BE2C (cell line): Measurements from ENCODE around the gene TEKTIP1.
"Not testable (repeated sequence)": the region's sequence is repeated elsewhere in the genome, so short reads cannot be mapped to it uniquely, and the experiment has no call there.

Experiments used
- DNase-seq: peaks from one replicate; pipeline ENCODE4 v3.0.0-alpha.2; 2020
- H3K27me3 ChIP-seq: fragments of 250-450 bp; sonication (Bioruptor Pico); 2 replicates; pipeline ENCODE4 v1.5.1; 2020; ENCODE audit warnings: mild to moderate bottlenecking
- H3K36me3 ChIP-seq: fragments of 250-450 bp; sonication (Bioruptor Pico); 2 replicates; pipeline ENCODE4 v1.5.1; 2020; ENCODE audit warnings: mild to moderate bottlenecking
- H3K4me1 ChIP-seq: fragments of 250-450 bp; sonication (Bioruptor Pico); 2 replicates; pipeline ENCODE4 v1.5.1; 2020
- H3K4me3 ChIP-seq: 2 replicates; pipeline ENCODE4 v1.5.1; 2011; ENCODE audit warnings: low read depth, low read length
- H3K9me3 ChIP-seq: fragments of 250-450 bp; sonication (Bioruptor Pico); 2 replicates; pipeline ENCODE4 v1.5.1; 2020
- TF ChIP-seq, protein P1 (sequence below): IDR thresholded peaks from 2 replicates; pipeline ENCODE4 v1.5.1; 2012; ENCODE audit warnings: mild to moderate bottlenecking, low read depth, low read length

The TEKTIP1 gene

DNA sequence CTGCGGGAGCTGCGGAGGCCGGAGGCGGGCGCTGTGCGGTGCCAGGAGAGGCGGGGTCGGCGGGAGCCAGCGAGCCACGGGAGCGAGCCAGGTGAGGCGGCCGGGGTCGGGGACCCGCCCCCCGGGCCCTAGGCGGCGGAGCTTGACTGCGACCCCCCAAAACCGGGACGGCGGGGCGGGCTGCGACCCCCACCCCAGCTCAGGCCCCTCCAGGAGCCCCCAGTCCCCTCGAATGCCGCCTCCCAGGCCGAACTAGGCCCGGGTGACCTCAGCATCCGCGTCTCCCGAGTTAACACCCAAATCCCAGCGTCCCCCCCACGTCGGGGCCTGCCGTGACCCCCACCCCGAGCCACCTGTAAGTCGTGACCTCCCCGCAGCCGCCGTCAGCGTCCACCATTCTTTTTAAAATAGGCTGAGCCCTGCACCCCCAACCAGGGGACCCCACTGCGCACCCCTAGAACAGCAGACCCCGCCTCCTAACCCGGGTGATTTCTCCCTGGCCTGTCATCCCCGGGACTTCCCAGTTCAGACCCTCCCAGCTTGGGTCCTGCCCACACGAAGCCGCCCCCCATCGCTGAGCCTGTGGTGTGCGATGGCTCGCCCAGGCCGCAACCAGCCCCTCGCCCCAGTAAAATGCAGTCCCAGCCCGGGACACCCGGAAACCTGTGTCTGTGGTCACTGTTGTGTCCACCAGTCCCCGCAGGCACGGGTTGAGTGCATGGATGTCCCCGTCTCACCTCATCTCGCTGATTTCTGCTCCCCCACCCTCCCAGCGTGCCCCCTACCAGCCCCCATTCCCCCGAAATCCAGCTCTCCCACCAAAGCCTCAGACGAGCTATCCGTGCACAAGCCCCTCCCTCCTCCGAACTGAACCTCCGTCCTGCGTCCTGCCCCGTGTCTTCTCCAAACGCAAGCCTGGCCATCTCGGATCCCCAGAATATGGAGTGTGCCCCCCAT lies 32.3 kb upstream of the TEKTIP1 start:
- Histone ChIP-seq H3K36me3 (peaks cover 13% of the 10 kb centered on the region; the same call in 1 of the 2 replicates), H3K4me1 (no peaks in the 10 kb centered on the region; the same call in none of the 2 replicates)
- DNase-seq, result no peak

DNA sequence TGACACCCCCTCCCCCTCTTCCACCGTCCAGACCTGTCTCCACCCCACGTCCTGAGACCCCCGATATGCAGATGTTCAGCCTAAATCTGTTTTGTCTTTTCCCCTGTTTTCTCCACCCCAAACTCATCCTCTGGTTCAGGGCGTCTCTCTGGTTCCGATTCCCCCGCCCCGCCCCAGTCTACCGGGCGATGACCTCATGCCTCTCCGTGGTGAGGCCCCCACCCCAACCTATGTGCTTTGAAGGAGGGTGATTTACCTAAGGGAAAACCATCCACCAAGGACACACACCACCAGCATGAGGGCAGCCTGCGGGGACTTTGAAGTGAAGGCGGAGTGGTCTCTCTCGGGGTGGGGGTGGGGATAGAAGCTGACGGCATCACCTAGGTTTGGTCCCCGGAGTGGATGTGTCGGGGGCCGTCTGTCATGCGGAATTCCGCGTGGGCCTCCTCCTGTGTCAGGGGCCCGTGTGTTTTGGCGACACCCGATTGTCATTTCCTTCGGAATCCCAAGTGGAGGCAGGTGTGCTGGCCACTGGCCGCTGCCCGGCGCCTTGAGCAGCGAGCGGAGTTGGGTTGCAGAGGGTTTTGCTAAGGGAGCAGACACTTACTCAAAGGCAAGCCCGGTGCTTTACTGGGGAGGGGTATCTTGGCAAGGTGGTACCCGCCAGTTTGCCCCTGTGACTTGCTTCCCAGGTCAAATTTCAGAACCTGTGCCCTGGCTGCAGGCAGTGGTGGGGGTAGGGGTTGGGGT lies 31.4 kb upstream of the TEKTIP1 start:
- H3K36me3 ChIP-seq, result peaks cover 17% of the 10 kb centered on the region; the same call in 1 of the 2 replicates
- TF ChIP-seq, protein P1, sequence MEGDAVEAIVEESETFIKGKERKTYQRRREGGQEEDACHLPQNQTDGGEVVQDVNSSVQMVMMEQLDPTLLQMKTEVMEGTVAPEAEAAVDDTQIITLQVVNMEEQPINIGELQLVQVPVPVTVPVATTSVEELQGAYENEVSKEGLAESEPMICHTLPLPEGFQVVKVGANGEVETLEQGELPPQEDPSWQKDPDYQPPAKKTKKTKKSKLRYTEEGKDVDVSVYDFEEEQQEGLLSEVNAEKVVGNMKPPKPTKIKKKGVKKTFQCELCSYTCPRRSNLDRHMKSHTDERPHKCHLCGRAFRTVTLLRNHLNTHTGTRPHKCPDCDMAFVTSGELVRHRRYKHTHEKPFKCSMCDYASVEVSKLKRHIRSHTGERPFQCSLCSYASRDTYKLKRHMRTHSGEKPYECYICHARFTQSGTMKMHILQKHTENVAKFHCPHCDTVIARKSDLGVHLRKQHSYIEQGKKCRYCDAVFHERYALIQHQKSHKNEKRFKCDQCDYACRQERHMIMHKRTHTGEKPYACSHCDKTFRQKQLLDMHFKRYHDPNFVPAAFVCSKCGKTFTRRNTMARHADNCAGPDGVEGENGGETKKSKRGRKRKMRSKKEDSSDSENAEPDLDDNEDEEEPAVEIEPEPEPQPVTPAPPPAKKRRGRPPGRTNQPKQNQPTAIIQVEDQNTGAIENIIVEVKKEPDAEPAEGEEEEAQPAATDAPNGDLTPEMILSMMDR, result no peak
- H3K9me3 ChIP-seq, result no peaks in the 10 kb centered on the region
- peak overlapping the region; percentile 83 for H3K4me3 ChIP-seq
- no peak for DNase-seq
- H3K27me3 ChIP-seq, result no peaks in the 10 kb centered on the region
- no peaks in the 10 kb centered on the region; the same call in none of the 2 replicates for H3K4me1 ChIP-seq

More for the DNA sequence above, 32.3 kb upstream of the TEKTIP1 start:
- Histone ChIP-seq H3K4me3 (peak overlapping the region; percentile 83), H3K9me3 (no peaks in the 10 kb centered on the region), H3K27me3 (no peaks in the 10 kb centered on the region)
- TF ChIP-seq, protein P1, result no peak

DNA sequence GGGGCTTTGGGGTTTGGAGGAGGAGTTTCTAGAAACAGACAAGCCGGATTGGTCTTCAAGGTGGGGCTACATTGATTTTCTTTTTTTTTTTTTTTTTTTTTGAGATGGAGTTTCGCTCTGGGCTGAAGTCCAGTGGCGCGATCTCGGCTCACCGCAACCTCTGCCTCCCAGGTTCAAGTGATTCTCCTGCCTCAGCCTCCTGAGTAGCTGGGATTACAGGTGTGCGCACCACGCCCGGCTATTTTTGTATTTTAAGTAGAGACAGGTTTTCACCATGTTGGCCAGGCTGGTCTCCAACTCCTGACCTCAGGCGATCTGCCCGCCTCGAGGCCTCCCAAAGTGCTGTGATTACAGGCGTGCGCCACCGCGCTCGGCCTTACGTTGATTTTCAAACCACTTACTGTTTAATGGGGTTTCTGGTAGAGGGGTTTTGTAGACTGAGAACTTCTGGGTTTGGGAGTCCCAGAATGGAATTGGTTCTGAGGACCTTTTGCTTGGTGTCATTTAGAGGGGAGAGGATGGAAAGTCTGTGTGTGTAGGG lies 30.8 kb upstream of the TEKTIP1 start:
- H3K4me3 ChIP-seq, result not testable (repeated sequence)
- H3K36me3 ChIP-seq, result peaks cover 17% of the 10 kb centered on the region; the same call in 1 of the 2 replicates

DNA sequence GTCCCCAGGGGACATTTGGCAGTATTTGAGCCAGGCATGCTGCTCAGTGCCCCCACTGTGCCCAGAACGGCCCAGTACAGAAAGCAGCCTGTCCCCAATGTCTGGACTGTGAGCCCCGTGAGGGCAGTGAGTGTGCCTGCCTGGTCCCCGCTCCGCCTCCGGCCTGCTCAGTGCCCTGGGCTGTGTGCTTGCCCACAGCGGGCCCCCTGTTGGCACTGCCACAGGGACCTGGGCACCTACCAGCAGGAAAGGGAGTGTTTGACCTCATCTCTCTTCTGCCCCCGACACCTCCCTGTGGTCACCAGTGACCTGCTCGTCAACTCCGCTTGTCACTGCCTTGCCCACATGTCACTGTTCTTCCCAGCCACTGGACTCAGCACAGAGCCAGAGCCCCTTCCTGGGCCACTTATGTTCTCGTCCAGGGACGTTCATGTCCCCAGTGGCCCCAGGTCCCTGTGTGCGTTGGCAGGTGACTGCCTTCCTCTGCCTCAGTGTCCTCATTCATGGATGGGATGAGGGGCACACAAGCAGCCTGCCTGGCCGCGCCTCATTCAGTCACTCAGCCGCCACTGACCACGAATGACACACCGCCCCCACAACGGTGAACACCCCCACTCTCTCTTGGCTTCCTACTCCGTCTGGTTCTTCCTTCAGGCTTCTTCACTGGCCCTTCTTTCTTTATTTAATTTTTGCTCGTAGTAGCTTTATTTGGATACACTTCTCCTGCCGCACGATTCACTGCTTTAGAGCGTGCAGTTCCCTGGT lies 30.0 kb upstream of the TEKTIP1 start:
- Histone ChIP-seq H3K9me3 (no peaks in the 10 kb centered on the region), H3K4me3 (no peak overlapping the region), H3K27me3 (no peaks in the 10 kb centered on the region), H3K4me1 (no peaks in the 10 kb centered on the region; the same call in none of the 2 replicates), H3K36me3 (peaks cover 17% of the 10 kb centered on the region; the same call in 1 of the 2 replicates)
- TF ChIP-seq, protein P1, result no peak
- DNase-seq, result no peak

More for the DNA sequence above, 30.8 kb upstream of the TEKTIP1 start:
- H3K9me3 ChIP-seq, H3K27me3 ChIP-seq, H3K4me1 ChIP-seq, DNase-seq: not testable (repeated sequence)

DNA sequence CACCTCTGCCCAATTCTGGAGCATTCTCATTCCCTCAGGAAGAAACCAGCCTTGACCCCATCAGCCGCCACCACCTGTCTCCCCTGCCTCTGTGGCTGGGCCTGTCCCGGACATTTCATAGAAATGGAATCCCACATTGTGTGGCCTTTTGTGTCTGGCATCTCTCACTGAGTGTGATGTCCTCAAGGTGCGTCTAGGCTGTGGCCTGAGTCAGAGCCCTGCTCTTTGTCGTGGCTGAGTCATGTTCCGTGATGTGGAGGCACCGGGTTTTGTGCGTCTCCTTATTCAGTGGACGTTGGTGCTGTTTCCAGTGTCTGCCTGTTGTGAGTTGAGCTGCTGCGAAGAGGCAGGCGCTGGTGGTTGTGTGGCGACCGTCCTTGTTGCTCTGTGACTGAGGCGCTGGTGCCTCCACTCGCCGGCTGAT lies 29.4 kb upstream of the TEKTIP1 start:
- H3K4me1 ChIP-seq, result no peaks in the 10 kb centered on the region; the same call in none of the 2 replicates
- DNase-seq, result no peak
- TF ChIP-seq, protein P1, result no peak
- H3K27me3 ChIP-seq, result no peaks in the 10 kb centered on the region
- peaks cover 17% of the 10 kb centered on the region; the same call in 1 of the 2 replicates for H3K36me3 ChIP-seq
- H3K9me3 ChIP-seq, result no peaks in the 10 kb centered on the region
- no peak overlapping the region for H3K4me3 ChIP-seq
